Sigmoid colon (tissue), 4 donors: ENCODE data around the gene UBA6.

ENCODE experiments used
- EP300 ChIP-seq, 4 donors: sonication (generic); formaldehyde crosslinking; IDR thresholded peaks; one replicate each; pipeline ENCODE4 v1.6.1; 2017; ENCODE audit warnings: antibody characterized with exemption in 4 of 4
- POLR2A ChIP-seq, 2 donors: fragments of 450-650 bp; IDR thresholded peaks; one replicate each; pipeline ENCODE4 v1.6.1; 2016; ENCODE audit warnings: antibody characterized with exemption in 2 of 2, mild to moderate bottlenecking in 2 of 2, moderate library complexity in 2 of 2
- POLR2AphosphoS5 ChIP-seq, 4 donors: sonication (generic); formaldehyde crosslinking; IDR thresholded peaks; one replicate each; pipeline ENCODE4 v1.6.1; 2017; ENCODE audit warnings: antibody characterized with exemption in 4 of 4
- TF ChIP-seq, protein P1 (sequence below), 4 experiments: fragments of 450-650 bp in 3 of 4; fragments of 200-600 bp in 1 of 4; IDR thresholded peaks; one replicate each; pipeline ENCODE4 v1.5.1; 2016 to 2019; ENCODE audit warnings: antibody characterized with exemption in 4 of 4, mild to moderate bottlenecking in 3 of 4, moderate library complexity in 2 of 4

DNA sequence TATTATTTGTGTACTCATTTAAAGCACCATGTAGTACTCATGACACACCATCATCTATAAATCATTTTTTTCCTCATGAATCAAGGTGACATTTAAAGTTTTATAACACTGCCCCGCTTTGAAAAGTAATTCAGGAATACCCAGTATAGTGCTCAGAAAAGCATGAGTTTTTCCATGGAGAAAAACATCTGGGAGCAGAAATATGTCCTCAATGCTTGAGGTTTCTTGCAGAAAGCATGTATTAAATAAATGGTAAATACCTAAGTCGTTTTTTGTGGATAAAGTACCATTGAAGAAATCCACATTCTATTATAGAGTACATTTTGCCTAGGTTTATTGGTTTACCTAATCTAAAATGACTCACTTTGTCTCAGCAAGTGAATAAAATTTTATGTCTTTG is 66.2 kb downstream of the UBA6 start:
- TF ChIP-seq, protein P1, sequence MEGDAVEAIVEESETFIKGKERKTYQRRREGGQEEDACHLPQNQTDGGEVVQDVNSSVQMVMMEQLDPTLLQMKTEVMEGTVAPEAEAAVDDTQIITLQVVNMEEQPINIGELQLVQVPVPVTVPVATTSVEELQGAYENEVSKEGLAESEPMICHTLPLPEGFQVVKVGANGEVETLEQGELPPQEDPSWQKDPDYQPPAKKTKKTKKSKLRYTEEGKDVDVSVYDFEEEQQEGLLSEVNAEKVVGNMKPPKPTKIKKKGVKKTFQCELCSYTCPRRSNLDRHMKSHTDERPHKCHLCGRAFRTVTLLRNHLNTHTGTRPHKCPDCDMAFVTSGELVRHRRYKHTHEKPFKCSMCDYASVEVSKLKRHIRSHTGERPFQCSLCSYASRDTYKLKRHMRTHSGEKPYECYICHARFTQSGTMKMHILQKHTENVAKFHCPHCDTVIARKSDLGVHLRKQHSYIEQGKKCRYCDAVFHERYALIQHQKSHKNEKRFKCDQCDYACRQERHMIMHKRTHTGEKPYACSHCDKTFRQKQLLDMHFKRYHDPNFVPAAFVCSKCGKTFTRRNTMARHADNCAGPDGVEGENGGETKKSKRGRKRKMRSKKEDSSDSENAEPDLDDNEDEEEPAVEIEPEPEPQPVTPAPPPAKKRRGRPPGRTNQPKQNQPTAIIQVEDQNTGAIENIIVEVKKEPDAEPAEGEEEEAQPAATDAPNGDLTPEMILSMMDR (IDR thresholded peaks at IDR 0.05): no peak
- no peak for TF ChIP-seq POLR2A (IDR thresholded peaks at IDR 0.05)
- TF ChIP-seq POLR2AphosphoS5 (IDR thresholded peaks at IDR 0.05): no peak
- TF ChIP-seq EP300 (IDR thresholded peaks at IDR 0.05): no peak
